Stimulated activated memory B cell treated with anti-CD40 and anti-IgM and Interleukin-4, amounts not matched to agents 10 μg/mL and 1 μg/mL and 100 μg/mL, for 72 hours (primary cell): ENCODE data around the gene AKT1S1.
"Not testable (repeated sequence)": the region's sequence is repeated elsewhere in the genome, so short reads cannot be mapped to it uniquely, and the experiment has no call there.

Experiments used
- ATAC-seq: fragments of 150-1000 bp; cut with Tn5 transposase; 2 replicates; pipeline ENCODE4 v1.10.0; 2021
- H3K27ac Mint-ChIP-seq: one replicate; pipeline ENCODE4 v1.8.0; 2022; ENCODE audit warnings: mild to moderate bottlenecking, mixed read lengths
- H3K27me3 Mint-ChIP-seq: one replicate; pipeline ENCODE4 v1.8.0; 2022; ENCODE audit warnings: mixed read lengths
- H3K36me3 Mint-ChIP-seq: one replicate; pipeline ENCODE4 v1.8.0; 2022; ENCODE audit warnings: mixed read lengths
- H3K4me1 Mint-ChIP-seq: one replicate; pipeline ENCODE4 v1.8.0; 2022; ENCODE audit warnings: mixed read lengths
- H3K4me3 Mint-ChIP-seq: one replicate; pipeline ENCODE4 v1.8.0; 2022; ENCODE audit warnings: mild to moderate bottlenecking, moderate library complexity, mixed read lengths
- H3K9me3 Mint-ChIP-seq: one replicate; pipeline ENCODE4 v1.8.0; 2022; ENCODE audit warnings: mixed read lengths

AKT1S1 gene

DNA sequence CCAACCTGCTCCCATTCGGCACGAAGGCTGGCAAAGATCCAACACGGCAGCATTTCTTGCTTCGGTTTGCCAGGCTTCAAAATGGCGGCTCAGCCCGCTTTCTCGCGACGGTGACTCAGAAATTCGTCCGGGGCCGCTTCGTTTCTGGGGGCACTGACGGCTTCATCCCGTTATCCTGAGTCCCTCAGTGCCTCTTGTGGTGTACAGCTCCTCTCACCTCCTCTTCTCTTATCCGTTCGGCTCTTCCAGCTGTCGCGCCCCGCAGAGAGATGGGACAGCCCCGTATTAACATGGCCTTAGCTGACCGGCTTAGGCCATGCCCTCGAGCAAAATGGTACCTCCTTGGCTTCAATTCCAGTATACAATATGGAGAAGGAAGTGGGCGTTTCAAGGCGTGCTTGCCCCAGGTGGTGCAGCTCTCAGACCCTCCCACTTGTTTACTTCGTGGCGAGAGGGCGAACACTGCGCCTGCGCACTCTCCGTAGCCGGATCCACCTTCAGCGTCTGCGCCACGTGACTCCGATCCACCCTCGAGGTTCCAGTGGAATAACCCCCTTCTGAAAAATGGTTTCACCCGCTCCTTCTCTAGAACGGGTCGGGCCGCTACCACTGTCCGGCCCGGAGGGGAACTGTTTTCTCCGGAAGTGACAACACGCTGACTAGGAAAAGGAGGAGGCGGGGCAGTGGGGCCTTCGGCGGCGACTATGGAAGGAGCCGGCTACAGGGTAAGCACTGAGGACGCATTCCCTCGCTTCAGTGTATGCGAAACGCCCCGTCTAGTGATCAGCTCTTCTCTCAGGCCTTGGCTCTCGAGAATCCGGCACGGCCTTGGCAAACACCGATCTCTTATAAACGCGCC, at the start of gene AKT1S1, which contains the start of gene TBC1D17:
Gene AKT1S1, minus strand, starts transcription at position 336 of the 859 bp plus-strand sequence. CDS start 4,060 bp downstream, outside the sequence.
Gene TBC1D17, plus strand, starts transcription at position 683 of the 859 bp plus-strand sequence. Its CDS starts 22 bp downstream, at position 705.
- Mint-ChIP-seq H3K4me1 (peaks cover 34% of the 10 kb centered on the region), H3K9me3 (no peaks in the 10 kb centered on the region), H3K36me3 (peaks cover 36% of the 10 kb centered on the region), H3K4me3 (no peak within 1 kb of the TSS), H3K27ac (no peak within 1 kb of the TSS), H3K27me3 (no peaks in the 10 kb centered on the region)
- peak; percentile 89 for ATAC-seq

GRCh38 chr19:49926515-49926914, 49.4 kb upstream of the AKT1S1 start:
- Mint-ChIP-seq H3K27me3 (no peaks in the 10 kb centered on the region), H3K27ac (no peak overlapping the region), H3K4me3 (peak overlapping the region; percentile 49), H3K36me3 (peaks cover 68% of the 10 kb centered on the region), H3K4me1 (peaks cover 77% of the 10 kb centered on the region), H3K9me3 (peaks cover 5% of the 10 kb centered on the region)
- no peak for ATAC-seq

DNA sequence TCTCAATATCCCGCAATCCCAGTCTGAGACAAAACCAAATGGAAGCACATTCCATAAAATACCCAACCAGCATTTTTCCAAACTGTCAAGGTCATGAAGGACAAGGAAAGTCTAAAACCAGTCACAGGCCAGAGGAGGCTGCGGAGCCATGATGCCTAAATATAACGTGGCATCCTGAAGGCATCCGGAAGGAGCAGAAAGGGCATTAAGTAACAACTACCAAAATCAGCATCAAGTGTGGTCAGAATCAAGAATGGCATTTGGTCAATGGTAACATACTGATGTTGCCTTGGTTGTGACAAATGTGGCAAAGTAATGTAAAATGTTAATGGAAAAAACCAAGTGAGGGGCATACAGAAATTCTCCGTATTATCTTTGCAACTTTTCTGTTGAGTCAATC, 48.3 kb upstream of the AKT1S1 start:
- no peak for ATAC-seq
- peaks cover 68% of the 10 kb centered on the region for H3K36me3 Mint-ChIP-seq
- peak overlapping the region; percentile 89 for H3K27ac Mint-ChIP-seq
- H3K9me3 Mint-ChIP-seq: peaks cover 5% of the 10 kb centered on the region
- H3K4me1 Mint-ChIP-seq: peaks cover 77% of the 10 kb centered on the region
- H3K4me3 Mint-ChIP-seq: peak overlapping the region; percentile 79
- no peaks in the 10 kb centered on the region for H3K27me3 Mint-ChIP-seq

- not testable (repeated sequence) for H3K9me3 Mint-ChIP-seq, ATAC-seq, H3K27me3 Mint-ChIP-seq
- H3K4me1 Mint-ChIP-seq: peaks cover 77% of the 10 kb centered on the region
- peak overlapping the region; percentile 79 for H3K4me3 Mint-ChIP-seq
- H3K27ac Mint-ChIP-seq: peak overlapping the region; percentile 89
- H3K36me3 Mint-ChIP-seq: peaks cover 65% of the 10 kb centered on the region
Observed at GRCh38 chr19:49924881-49925210, 47.7 kb upstream of the AKT1S1 start.

GRCh38 chr19:49924004-49924880, 47.1 kb upstream of the AKT1S1 start:
- Mint-ChIP-seq H3K9me3 (no peaks in the 10 kb centered on the region), H3K4me1 (peaks cover 80% of the 10 kb centered on the region), H3K4me3 (peak overlapping the region; percentile 79), H3K36me3 (peaks cover 65% of the 10 kb centered on the region), H3K27me3 (no peaks in the 10 kb centered on the region), H3K27ac (peak overlapping the region; percentile 89)
- ATAC-seq: peak; percentile 3

DNA sequence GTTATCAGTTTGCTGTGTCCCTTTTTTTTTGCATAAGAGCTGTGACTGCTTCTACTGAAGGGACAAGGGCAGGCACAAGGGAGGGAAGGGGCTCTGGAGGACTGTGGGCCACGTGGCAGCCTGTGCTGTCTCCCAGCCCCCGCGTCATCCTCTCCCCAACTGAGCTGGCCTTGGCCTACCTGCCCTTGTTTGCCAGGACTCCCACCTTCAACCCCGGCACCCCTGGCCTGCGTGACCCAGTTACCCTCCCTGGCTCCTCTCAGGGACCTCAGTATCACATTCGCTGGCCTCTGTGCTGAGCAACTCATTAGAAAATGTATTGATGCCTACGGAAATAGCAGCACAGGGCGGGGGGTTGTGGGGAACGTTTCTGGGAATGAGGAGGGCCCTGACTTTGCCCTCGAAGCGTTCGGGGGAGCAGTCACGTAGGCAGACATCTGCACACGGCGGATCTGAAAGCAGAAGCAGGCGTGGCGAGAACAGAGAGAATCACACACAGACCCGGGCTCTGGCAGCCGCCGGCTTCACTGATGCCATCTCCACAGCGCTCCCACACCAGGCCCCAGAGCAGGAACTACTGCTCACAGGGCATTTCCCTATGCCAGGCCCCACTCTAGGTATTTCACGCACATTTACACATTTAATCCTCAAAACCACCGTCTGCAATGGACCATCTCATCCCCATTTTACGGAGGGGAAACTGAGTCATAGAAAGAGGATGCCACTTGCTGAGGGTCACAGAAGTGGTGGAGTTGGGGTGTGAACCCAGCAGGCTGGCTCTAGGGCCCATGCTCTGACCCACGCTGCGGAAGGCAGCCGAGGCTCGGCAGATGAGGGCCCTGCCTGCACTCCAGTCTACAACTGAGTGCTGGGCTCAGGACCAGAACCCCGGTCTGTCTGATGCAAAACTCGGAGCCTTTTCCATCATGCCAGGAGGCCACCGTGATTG, 46.2 kb upstream of the AKT1S1 start:
- H3K36me3 Mint-ChIP-seq: peaks cover 66% of the 10 kb centered on the region
- ATAC-seq: peak; percentile 57
- H3K9me3 Mint-ChIP-seq: no peaks in the 10 kb centered on the region
- H3K4me1 Mint-ChIP-seq: peaks cover 87% of the 10 kb centered on the region
- H3K27ac Mint-ChIP-seq: peak overlapping the region; percentile 89
- H3K27me3 Mint-ChIP-seq: no peaks in the 10 kb centered on the region
- peak overlapping the region; percentile 79 for H3K4me3 Mint-ChIP-seq

DNA sequence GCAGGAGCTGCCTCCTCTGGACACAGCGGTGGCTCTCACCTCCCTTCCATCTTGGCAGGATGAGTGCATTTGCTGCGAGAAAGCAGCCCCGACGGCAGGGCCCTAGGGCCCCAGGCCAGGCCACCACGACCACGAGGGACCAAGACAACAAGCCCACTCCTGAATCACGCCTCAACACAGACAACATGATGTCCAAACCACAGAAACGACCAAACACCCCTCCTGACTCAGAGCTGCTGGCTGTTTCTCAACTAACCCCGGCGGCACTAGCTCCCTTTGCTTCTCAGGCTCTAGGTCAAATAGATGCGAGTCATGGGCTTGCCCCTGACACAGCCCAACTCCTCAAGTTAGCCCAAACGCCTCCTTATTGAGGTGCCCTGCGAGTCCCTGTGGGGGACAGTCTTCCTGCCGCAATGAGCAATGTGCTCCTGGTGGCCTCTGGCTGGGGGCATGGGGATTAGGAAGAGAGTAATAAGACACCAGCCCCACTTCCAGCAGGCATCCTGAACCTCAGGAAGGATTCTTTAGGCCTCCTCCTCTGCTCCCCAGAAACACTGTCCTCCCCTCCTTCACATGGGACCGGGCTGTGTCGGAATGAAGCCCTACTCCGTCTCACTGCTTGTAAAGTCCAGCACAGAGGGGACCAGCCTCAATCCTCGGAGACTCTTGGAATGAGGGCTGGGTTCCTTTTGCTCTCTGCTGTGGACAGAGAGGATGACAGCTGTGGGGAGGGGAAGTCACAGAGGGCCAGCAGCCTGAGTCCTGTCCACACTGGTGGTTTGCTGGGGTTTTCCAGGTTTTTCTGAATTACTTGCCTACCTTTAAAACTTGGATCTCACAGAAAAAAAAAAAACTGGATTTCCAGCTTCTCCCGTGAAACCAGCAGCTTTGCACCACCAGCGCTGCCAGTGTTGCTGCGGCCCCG, 45.0 kb upstream of the AKT1S1 start:
- no peaks in the 10 kb centered on the region for H3K9me3 Mint-ChIP-seq
- peaks cover 89% of the 10 kb centered on the region for H3K4me1 Mint-ChIP-seq
- ATAC-seq: no peak
- H3K36me3 Mint-ChIP-seq: peaks cover 65% of the 10 kb centered on the region
- H3K27me3 Mint-ChIP-seq: no peaks in the 10 kb centered on the region
- peak overlapping the region; percentile 89 for H3K27ac Mint-ChIP-seq
- H3K4me3 Mint-ChIP-seq: peak overlapping the region; percentile 43

DNA sequence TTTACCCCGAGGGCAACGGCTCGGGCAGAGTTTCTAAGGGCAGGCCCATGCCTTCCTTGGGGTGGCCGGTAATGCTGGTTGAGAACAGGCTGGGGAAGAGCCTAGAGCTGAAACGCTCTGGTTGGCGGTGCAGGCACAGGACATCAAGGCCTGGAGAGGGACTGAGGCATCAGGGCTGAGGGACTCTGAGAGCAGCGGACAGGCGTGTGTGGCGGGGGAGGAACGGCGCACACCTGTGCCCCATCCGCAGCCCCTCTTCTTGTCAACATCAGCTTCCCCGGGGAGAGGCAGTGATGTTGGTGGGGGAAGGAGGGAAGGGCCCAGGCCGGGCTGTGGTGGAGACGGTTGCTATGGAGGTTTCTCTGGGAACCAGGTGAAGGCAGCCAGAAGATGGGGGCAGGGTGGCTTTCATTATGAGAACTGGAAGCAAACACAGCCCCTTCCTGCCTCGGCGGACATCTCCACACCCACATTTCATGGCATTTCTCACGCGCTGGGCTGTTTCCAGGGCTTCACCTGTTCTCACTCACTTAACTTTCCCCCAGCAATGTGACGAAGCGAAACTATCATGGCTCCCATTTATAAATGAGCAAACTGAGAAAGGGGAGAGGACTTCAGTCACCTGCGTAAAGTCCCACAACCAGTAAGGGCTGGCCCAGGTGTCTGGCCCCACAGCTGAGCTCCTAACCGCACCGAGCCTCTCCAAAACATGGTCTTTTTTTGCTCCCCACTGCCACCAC, 43.6 kb upstream of the AKT1S1 start:
- ATAC-seq: peak; percentile 47
- peaks cover 68% of the 10 kb centered on the region for H3K36me3 Mint-ChIP-seq
- H3K27me3 Mint-ChIP-seq: no peaks in the 10 kb centered on the region
- H3K4me3 Mint-ChIP-seq: peak overlapping the region; percentile 19
- peaks cover 93% of the 10 kb centered on the region for H3K4me1 Mint-ChIP-seq
- no peaks in the 10 kb centered on the region for H3K9me3 Mint-ChIP-seq
- peak overlapping the region; percentile 89 for H3K27ac Mint-ChIP-seq

GRCh38 chr19:49918089-49918488, 40.9 kb upstream of the AKT1S1 start:
- Mint-ChIP-seq H3K27ac (peak overlapping the region; percentile 92), H3K27me3 (no peaks in the 10 kb centered on the region), H3K36me3 (peaks cover 72% of the 10 kb centered on the region), H3K4me1 (peaks cover 90% of the 10 kb centered on the region), H3K9me3 (no peaks in the 10 kb centered on the region), H3K4me3 (no peak overlapping the region)
- ATAC-seq: no peak

DNA sequence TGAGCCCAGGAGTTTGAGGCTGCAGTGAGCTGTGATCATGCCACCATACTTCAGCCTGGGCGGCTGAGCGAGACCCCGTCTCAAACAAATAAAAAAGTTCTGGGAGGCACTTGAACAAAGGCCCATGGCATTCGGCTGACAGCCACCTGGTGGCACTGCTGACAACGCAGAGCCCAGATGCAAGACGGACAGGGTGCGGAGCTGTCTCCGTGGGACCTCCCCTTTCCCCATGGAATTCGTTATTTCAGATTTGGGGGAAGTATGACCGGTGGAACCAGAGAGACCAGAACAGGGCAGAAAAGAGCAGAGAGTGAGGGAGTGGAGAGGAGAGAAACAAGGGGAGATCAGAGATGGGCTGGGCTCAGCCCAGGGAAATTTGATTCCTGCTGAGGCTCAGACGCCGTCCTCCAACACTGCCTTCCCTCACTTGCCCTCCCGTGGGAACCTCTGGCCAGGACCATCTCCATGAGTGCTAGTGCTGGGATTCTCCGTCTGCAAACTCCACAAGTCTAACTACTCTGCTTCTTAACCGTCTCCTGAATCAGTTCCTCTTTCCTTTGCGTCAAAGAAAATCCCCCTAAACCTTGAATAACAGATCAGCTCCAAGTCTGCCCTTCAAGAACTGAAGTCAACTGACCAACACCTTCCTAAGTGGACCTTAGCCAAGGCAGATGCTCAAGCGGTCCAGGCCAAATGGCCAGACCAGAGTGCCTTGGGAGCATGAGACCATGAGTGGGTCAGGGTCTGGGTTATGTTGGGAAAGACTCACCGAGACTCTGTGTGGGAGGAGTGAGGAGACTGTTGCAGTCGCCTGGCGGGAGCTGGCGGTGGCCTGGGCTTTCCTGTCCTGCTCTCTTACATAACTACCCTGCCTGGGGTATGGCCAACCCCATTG, 39.9 kb upstream of the AKT1S1 start:
- peak; percentile 73 for ATAC-seq

DNA sequence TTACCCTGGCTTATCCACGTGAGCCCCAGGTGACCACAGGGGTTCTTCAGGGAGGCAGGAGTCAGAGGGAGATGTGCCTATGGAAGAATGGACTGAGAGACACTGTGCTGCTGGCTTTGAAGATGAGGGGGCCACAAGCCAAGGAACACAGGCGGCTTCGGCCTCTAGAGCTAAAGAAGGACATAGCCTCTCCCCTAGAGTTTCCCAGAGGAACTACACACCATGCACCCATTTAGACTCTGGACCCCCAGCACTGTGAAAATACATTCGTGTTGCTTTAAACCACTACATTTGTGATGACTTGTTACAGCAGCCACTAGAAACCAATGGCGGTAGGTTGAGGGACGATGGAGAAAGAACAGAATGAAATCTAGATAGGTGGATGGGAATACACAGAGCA, 38.1 kb upstream of the AKT1S1 start:
- H3K9me3 Mint-ChIP-seq: no peaks in the 10 kb centered on the region
- peaks cover 60% of the 10 kb centered on the region for H3K36me3 Mint-ChIP-seq
- no peak for ATAC-seq
- peaks cover 90% of the 10 kb centered on the region for H3K4me1 Mint-ChIP-seq
- peak overlapping the region; percentile 27 for H3K4me3 Mint-ChIP-seq
- H3K27ac Mint-ChIP-seq: peak overlapping the region; percentile 91
- no peaks in the 10 kb centered on the region for H3K27me3 Mint-ChIP-seq

More for the DNA sequence above, 39.9 kb upstream of the AKT1S1 start:
- Mint-ChIP-seq H3K4me1 (peaks cover 90% of the 10 kb centered on the region), H3K4me3 (peak overlapping the region; percentile 74), H3K27ac (peak overlapping the region; percentile 92), H3K27me3 (no peaks in the 10 kb centered on the region), H3K9me3 (no peaks in the 10 kb centered on the region), H3K36me3 (peaks cover 78% of the 10 kb centered on the region)

GRCh38 chr19:49913720-49914119, 36.6 kb upstream of the AKT1S1 start:
- ATAC-seq: no peak
- Mint-ChIP-seq H3K27ac (peak overlapping the region; percentile 91), H3K4me3 (peak overlapping the region; percentile 73), H3K27me3 (no peaks in the 10 kb centered on the region), H3K9me3 (no peaks in the 10 kb centered on the region), H3K36me3 (peaks cover 65% of the 10 kb centered on the region), H3K4me1 (peaks cover 86% of the 10 kb centered on the region)
